WERI-Rb-1 (cell line): ENCODE data around the gene SLC24A1.

Experiments
- DNase-seq: peaks from one replicate; pipeline ENCODE4 v3.0.0-alpha.2; 2020
- H3K27ac ChIP-seq: fragments of 250-450 bp; sonication (Bioruptor Pico); 2 replicates; pipeline ENCODE4 v1.5.1; 2020; ENCODE audit warnings: mild to moderate bottlenecking, moderate library complexity
- H3K27me3 ChIP-seq: fragments of 250-450 bp; sonication (Bioruptor Pico); 2 replicates; pipeline ENCODE4 v1.5.1; 2021; ENCODE audit warnings: mild to moderate bottlenecking, low read depth, moderate library complexity; ENCODE audit not compliant: insufficient read depth, severe bottlenecking
- H3K36me3 ChIP-seq: fragments of 250-450 bp; sonication (Bioruptor Pico); 2 replicates; pipeline ENCODE4 v1.5.1; 2020; ENCODE audit warnings: mild to moderate bottlenecking, moderate library complexity
- H3K4me3 ChIP-seq: 2 replicates; pipeline ENCODE4 v1.5.1; 2011; ENCODE audit warnings: low read depth, mild to moderate bottlenecking, control low read depth, low read length
- H3K9me3 ChIP-seq: fragments of 250-450 bp; sonication (Bioruptor Pico); 2 replicates; pipeline ENCODE4 v1.5.1; 2021; ENCODE audit warnings: mild to moderate bottlenecking, moderate library complexity; ENCODE audit not compliant: severe bottlenecking
- TF ChIP-seq, protein P1 (sequence below): IDR thresholded peaks from 2 replicates; pipeline ENCODE4 v1.5.1; 2011; ENCODE audit warnings: low read depth, mild to moderate bottlenecking, control low read depth, inconsistent platforms, low read length

Gene SLC24A1

DNA sequence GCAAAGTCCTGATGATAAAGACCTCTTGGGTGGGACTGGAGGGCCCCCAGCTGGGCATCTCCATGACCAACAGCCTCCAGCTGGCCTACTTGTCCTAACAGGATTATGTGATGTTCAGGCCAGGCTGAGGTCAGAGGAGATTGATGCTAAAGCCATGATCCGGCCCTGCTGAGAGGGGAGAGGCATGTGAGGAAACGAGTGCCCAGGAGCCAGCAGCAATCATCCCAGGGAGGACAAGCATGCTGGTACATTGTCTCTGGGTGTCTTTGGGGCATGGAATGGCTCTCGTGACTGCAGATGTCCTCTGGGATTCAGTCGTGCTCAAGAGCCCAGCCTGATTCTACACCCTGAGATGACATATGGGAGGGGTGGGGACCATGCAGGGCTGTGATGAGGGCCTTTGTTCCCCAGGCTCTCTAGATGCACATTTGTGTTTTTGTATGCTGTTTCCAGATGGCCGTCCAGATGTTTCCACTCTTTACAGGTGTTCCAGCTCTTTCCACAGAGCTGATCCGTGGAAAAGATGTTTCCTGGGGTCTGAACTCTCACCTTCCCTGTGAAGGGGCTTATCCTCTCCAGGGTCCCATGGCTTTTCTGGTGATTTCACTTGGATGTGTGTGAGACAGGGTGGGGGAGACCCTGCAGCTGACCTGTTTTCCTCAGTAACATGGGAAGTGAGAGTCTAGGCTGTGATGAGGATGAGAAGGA, 20.2 kb downstream of the SLC24A1 start:
- peak; percentile 90 for DNase-seq
- H3K27ac ChIP-seq = no peak overlapping the region
- no peaks in the 10 kb centered on the region for H3K36me3 ChIP-seq
- H3K4me3 ChIP-seq = no peak overlapping the region
- peaks cover 70% of the 10 kb centered on the region for H3K27me3 ChIP-seq
- TF ChIP-seq, protein P1, sequence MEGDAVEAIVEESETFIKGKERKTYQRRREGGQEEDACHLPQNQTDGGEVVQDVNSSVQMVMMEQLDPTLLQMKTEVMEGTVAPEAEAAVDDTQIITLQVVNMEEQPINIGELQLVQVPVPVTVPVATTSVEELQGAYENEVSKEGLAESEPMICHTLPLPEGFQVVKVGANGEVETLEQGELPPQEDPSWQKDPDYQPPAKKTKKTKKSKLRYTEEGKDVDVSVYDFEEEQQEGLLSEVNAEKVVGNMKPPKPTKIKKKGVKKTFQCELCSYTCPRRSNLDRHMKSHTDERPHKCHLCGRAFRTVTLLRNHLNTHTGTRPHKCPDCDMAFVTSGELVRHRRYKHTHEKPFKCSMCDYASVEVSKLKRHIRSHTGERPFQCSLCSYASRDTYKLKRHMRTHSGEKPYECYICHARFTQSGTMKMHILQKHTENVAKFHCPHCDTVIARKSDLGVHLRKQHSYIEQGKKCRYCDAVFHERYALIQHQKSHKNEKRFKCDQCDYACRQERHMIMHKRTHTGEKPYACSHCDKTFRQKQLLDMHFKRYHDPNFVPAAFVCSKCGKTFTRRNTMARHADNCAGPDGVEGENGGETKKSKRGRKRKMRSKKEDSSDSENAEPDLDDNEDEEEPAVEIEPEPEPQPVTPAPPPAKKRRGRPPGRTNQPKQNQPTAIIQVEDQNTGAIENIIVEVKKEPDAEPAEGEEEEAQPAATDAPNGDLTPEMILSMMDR = peak; percentile 54
- H3K9me3 ChIP-seq = no peaks in the 10 kb centered on the region

DNA sequence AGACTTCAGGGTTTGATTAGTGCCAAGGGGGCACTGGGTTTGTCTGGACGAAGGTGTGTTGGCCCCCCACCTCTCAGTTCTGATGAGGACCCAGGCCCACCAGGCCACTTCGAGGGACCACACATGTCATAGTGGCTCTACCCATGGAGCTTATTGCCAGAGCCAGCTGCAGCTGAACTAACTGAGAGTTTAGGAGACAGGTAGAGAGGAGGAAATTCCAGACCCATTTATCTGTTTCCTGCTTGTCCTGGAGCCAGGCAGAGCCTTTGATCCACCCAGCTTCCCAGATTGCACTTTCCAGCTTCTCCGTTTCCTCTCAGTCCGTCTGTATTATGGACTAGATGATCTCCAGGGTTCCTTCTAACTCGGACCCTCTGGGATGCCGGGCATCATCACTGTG, 20.9 kb downstream of the SLC24A1 start:
- H3K27ac ChIP-seq = no peak overlapping the region
- no peak overlapping the region for H3K4me3 ChIP-seq
- TF ChIP-seq, protein P1 = no peak
- no peak for DNase-seq
- peaks cover 70% of the 10 kb centered on the region for H3K27me3 ChIP-seq
- no peaks in the 10 kb centered on the region for H3K9me3 ChIP-seq
- no peaks in the 10 kb centered on the region for H3K36me3 ChIP-seq

DNA sequence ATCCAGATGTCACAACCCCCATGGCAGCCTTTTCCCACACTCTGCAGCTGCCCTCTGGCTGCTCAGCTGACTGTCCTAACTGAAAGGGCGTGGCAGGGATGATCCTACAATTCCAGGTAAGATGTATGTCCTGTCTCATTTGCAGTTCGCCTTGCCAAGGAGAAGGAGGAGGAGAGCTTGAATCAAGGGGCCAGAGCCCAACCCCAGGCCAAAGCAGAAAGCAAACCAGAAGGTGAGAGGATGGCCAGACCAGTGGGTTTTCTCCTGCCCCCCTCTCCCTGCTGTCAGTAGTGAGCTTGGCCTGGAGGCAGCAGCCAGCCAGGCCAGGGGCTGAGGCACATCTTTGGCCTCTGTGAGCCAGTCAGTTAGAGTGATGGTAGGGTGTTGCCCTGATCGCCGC, 22.5 kb downstream of the SLC24A1 start:
- TF ChIP-seq, protein P1 = no peak
- no peaks in the 10 kb centered on the region for H3K9me3 ChIP-seq
- no peaks in the 10 kb centered on the region for H3K36me3 ChIP-seq
- no peak for DNase-seq
- H3K27ac ChIP-seq = no peak overlapping the region
- peaks cover 62% of the 10 kb centered on the region for H3K27me3 ChIP-seq
- H3K4me3 ChIP-seq = no peak overlapping the region

DNA sequence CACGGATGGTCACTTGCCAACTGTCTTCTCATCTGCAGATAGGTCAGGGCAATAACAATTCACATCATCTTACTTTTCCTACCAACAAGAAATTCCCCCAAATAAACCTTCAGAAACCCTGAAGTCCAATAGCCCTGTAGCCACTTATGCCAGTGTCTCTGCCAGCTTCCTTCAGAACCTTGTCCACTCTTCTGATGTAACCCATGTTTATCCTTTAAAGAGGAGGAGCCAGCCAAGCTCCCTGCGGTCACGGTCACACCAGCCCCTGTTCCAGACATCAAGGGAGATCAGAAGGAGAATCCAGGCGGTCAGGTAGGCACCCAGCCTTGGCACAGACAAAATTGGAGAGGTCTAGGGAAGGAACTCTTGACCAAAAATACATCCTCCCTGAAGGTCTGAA, 23.7 kb downstream of the SLC24A1 start:
- H3K9me3 ChIP-seq = no peaks in the 10 kb centered on the region
- no peak overlapping the region for H3K4me3 ChIP-seq
- H3K27ac ChIP-seq = no peak overlapping the region
- DNase-seq = no peak
- peaks cover 51% of the 10 kb centered on the region for H3K27me3 ChIP-seq
- TF ChIP-seq, protein P1 = no peak
- no peaks in the 10 kb centered on the region for H3K36me3 ChIP-seq

DNA sequence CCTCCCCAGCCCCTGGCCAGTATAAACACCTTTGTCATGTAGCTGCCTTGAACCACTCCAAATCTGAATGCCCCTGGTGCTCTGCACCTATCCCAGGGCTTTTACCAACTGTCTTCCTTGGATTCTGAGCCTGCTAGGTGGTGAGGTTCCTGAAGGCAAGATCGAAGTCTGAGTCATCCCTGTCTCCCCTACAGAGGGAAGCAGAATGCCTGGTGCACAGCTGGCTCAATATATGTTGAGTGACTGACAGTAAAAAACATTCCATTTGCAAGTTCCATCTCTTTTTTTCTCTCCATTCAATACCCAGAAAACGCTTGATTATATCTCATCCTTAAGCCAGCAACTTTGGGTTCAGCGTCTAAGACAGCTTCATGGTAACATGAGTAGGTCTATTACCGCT, 24.7 kb downstream of the SLC24A1 start:
- no peak for DNase-seq
- TF ChIP-seq, protein P1 = no peak
- Histone ChIP-seq H3K9me3 (no peaks in the 10 kb centered on the region), H3K4me3 (no peak overlapping the region), H3K27me3 (peaks cover 43% of the 10 kb centered on the region), H3K27ac (no peak overlapping the region), H3K36me3 (no peaks in the 10 kb centered on the region)
